Measurements from ENCODE around the gene NFATC3. TPM values are rescaled to one million over a fixed set of nuclear protein-coding genes. Genes with fewer than 3 reads are reported as not detected.
A peak's percentile ranks its signal among the peaks of the same experiment; 100 is the strongest.

The NFATC3 gene
- total RNA-seq, 1 donor from 2014 or later = 42.0 TPM

DNA sequence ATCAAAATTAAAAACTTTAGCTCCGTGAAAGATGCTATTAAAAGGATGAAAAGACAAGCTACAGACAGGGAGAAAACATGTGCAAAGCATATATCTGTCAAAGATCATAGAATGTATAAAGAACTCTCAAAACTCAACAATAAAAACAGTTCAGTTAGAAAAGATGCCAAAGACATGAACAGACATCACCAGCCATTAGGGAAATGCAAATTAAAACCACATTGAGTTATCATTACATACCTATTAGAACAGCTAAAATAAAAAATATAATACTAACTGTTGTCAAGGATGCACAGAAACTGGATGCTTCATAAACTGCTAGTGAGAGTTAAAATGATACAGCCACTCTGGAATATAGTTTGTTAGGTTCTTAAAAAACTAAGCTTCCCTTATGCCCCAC, 58.8 kb downstream of the NFATC3 start:
- DNase-seq (ENCODE audit: extremely low spot score, unreplicated experiment) = no peak
- Mint-ChIP-seq H3K4me3 (ENCODE audit: unreplicated experiment) (no peak overlapping the region), H3K9me3 (ENCODE audit: unreplicated experiment) (no peaks in the 10 kb centered on the region), H3K27ac (ENCODE audit: unreplicated experiment) (no peak overlapping the region), H3K4me1 (ENCODE audit: unreplicated experiment) (peaks cover 22% of the 10 kb centered on the region), H3K27me3 (ENCODE audit: unreplicated experiment) (no peaks in the 10 kb centered on the region), H3K36me3 (ENCODE audit: unreplicated experiment) (peaks cover 6% of the 10 kb centered on the region)
- TF ChIP-seq, protein P1, sequence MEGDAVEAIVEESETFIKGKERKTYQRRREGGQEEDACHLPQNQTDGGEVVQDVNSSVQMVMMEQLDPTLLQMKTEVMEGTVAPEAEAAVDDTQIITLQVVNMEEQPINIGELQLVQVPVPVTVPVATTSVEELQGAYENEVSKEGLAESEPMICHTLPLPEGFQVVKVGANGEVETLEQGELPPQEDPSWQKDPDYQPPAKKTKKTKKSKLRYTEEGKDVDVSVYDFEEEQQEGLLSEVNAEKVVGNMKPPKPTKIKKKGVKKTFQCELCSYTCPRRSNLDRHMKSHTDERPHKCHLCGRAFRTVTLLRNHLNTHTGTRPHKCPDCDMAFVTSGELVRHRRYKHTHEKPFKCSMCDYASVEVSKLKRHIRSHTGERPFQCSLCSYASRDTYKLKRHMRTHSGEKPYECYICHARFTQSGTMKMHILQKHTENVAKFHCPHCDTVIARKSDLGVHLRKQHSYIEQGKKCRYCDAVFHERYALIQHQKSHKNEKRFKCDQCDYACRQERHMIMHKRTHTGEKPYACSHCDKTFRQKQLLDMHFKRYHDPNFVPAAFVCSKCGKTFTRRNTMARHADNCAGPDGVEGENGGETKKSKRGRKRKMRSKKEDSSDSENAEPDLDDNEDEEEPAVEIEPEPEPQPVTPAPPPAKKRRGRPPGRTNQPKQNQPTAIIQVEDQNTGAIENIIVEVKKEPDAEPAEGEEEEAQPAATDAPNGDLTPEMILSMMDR (IDR thresholded peaks at IDR 0.05) = no peak

DNA sequence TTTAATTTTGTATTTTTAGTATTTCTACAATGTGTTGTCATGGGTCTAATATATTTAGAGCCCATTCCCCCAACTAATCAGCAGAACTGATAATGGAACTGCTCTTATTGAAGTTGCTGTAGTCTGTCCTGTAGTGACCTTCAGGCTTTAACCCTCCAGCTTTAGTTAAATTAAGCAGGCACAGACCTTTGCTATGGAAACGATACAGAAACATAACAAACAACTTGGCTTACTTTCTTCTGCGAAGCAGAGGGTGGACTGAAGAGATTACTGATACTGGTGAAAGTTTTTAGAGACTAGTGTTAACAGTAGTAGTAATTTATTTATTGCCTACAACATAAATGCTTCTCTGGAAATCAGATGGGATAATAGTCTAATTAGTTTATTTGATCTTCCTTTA, 61.4 kb downstream of the NFATC3 start:
- TF ChIP-seq, protein P1 (IDR thresholded peaks at IDR 0.05) = no peak
- no peak overlapping the region for H3K4me3 Mint-ChIP-seq (ENCODE audit: unreplicated experiment)
- no peak for DNase-seq (ENCODE audit: extremely low spot score, unreplicated experiment)

DNA sequence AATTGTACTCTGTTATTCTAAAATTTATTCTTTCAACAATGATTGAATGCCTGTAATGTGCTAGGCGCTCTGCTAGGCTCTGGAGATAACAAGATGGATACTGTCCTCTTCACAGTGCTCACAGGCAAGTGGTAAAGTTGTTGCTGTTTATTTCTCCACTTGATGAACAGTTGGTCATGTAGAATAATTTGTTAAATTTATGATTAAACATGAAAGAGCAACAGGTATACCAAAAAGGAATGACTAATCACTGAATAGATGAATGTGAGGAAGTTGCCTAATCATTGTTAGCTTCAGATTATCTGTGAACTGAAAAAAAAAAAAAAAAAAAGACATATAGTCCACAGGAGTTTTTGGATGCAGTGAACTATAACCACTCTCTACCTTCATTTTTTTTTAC, 62.3 kb downstream of the NFATC3 start:
- Mint-ChIP-seq H3K4me1 (ENCODE audit: unreplicated experiment) (peaks cover 9% of the 10 kb centered on the region), H3K4me3 (ENCODE audit: unreplicated experiment) (no peak overlapping the region), H3K36me3 (ENCODE audit: unreplicated experiment) (no peaks in the 10 kb centered on the region), H3K27me3 (ENCODE audit: unreplicated experiment) (no peaks in the 10 kb centered on the region), H3K27ac (ENCODE audit: unreplicated experiment) (no peak overlapping the region), H3K9me3 (ENCODE audit: unreplicated experiment) (no peaks in the 10 kb centered on the region)
- TF ChIP-seq, protein P1 (IDR thresholded peaks at IDR 0.05) = no peak
- DNase-seq (ENCODE audit: extremely low spot score, unreplicated experiment) = no peak

More for the DNA sequence above, 61.4 kb downstream of the NFATC3 start:
- Mint-ChIP-seq H3K27ac (ENCODE audit: unreplicated experiment) (peak overlapping the region; percentile 44), H3K36me3 (ENCODE audit: unreplicated experiment) (no peaks in the 10 kb centered on the region), H3K9me3 (ENCODE audit: unreplicated experiment) (no peaks in the 10 kb centered on the region), H3K4me1 (ENCODE audit: unreplicated experiment) (peaks cover 18% of the 10 kb centered on the region), H3K27me3 (ENCODE audit: unreplicated experiment) (no peaks in the 10 kb centered on the region)

DNA sequence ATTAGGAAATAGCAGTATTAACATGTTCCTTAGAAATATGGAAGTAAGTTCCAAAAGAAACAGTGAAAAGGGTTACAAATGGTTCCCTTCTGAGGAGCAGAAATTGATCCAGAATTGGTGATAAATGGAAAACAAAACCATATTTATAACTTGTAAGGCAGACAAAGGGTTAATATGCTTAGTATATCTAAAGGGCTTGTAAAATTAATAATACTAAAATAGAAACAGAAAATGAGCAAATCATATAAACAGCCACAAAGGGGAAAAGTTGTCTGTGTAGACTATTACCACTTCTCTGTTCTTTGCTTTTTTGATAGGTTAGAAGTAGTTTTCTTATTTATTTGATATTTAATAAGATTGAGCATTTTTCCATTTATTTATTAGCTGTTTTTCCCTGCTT, 64.4 kb downstream of the NFATC3 start:
- Mint-ChIP-seq H3K36me3 (ENCODE audit: unreplicated experiment) (no peaks in the 10 kb centered on the region), H3K27ac (ENCODE audit: unreplicated experiment) (no peak overlapping the region), H3K4me1 (ENCODE audit: unreplicated experiment) (peaks cover 5% of the 10 kb centered on the region), H3K9me3 (ENCODE audit: unreplicated experiment) (no peaks in the 10 kb centered on the region), H3K27me3 (ENCODE audit: unreplicated experiment) (no peaks in the 10 kb centered on the region), H3K4me3 (ENCODE audit: unreplicated experiment) (no peak overlapping the region)
- DNase-seq (ENCODE audit: extremely low spot score, unreplicated experiment) = no peak
- TF ChIP-seq, protein P1 (IDR thresholded peaks at IDR 0.05) = no peak

DNA sequence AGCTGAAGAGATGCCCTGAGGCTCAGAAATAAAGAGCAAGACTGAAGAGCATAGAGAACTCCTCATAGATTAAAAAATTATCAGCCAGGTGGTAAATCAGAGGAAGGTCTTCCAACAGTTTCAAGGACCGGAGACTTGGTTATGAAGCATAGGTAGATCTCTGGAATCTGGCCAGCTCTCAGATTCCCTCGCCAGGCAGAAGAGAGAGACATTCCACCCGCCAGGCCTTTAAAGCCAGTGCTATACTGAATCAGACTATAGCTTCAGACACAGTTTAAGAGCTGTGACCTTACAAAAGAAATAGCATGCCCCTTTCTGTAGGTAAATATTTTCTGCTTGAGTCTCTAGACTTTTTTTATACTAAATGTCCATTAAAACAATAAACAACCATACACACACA, 70.3 kb downstream of the NFATC3 start:
- DNase-seq (ENCODE audit: extremely low spot score, unreplicated experiment) = no peak
- Mint-ChIP-seq H3K27me3 (ENCODE audit: unreplicated experiment) (no peaks in the 10 kb centered on the region), H3K36me3 (ENCODE audit: unreplicated experiment) (peaks cover 5% of the 10 kb centered on the region), H3K4me1 (ENCODE audit: unreplicated experiment) (peaks cover 5% of the 10 kb centered on the region), H3K27ac (ENCODE audit: unreplicated experiment) (no peak overlapping the region), H3K4me3 (ENCODE audit: unreplicated experiment) (no peak overlapping the region), H3K9me3 (ENCODE audit: unreplicated experiment) (no peaks in the 10 kb centered on the region)
- TF ChIP-seq, protein P1 (IDR thresholded peaks at IDR 0.05) = no peak

Measured in osteocyte (in vitro differentiated cells).